Femur (tissue), 1 donor: ENCODE measurements around the gene VGF.

Experiments
- DNase-seq: peaks from one replicate; pipeline ENCODE4 v3.0.0-alpha.2; 2017

Gene VGF

DNA sequence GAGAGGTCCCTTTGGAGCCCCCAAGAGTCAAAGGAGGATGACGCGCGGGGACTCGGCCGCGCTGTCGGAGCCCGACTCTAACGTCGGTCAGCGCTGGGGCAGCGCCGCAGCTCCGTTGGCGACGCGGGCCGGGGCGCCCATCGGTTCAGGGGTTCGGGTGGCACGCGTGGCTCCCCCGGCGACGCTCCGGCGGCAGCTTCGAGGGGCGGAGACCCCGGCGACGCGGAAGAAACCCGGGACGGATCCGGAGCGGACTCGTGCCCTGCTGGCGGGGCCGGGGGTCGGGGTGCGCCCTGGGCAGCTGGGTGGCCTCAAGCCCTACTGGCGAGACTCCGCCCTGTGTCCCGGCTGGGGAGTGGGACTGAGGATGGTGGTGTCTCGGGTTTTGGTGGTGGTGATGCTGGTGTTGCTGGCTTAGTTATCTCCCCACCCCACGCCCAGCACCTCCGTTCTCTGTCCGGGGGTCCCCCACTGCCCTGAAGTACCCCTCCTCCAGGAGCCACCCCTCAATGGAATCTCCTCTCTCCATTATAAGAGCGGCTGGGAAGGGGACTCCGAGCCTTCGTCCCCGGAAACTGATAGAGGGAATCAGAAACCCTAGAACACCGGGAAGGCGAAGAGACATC, 14.9 kb upstream of the VGF start, which contains the start of gene NAT16:
Gene NAT16 (minus strand): TSS at position 164 of the 626 bp plus-strand sequence. CDS start 5,486 bp downstream, outside the sequence.
- no peak for DNase-seq

DNA sequence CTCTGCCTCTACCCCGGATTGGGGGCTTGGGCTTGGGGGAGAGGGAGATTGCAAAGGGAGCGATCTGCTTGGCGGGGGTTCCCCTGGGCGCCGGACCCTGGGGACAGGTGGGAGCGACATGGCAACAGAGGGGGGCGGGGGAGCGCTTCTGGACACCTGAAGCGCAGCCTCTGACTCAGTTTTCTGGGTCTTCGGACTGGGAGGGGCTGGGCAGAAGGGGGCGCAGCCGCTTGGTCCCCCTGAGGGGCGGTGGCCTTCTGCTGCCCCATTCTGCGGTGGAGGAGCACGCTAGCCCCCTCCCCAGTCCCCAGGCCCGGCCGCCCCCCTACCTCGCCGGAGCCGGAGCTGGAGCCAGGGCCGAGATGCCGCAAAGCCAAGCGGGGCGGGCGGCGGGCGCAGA, 14.3 kb upstream of the VGF start:
- no peak for DNase-seq

DNA sequence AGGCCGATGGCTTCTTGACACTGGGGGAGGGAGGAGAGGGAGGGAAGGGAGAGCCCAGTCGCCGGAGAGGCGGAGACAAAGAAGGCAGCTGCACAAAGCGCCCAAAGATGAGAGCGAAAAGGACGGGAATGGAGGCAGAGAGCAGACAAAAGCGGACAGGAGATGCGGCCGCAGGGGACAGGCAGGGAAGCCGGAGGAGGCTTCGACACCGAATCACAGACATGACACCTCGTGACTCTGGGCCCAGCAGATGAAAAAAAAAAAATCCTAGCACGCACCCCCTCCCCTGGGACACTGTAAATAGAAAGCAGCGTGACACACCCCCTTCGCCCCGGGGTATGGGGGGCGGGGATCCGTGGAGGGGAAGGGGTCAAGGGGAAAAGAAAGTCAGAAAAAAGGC, 13.7 kb upstream of the VGF start:
- DNase-seq: no peak

DNA sequence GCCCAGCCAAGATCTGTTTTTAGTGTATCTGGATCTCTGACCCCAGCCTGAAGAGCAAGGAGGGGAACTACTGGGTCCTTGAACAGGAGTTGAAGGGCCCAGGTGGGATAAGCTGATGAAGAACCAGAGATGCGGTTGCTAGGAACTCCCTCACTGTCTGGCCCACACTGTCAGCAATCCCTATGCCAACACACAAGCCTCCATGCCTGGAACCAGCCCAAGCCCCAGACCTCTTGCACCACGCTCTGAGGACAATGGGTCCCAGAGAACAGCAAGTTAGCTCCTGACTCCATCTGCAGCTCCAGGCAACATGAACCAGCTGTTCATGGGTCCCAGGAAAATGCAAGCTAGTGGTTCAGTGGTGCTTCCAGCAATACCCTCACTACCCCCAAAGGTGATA, 12.3 kb upstream of the VGF start:
- DNase-seq: no peak

DNA sequence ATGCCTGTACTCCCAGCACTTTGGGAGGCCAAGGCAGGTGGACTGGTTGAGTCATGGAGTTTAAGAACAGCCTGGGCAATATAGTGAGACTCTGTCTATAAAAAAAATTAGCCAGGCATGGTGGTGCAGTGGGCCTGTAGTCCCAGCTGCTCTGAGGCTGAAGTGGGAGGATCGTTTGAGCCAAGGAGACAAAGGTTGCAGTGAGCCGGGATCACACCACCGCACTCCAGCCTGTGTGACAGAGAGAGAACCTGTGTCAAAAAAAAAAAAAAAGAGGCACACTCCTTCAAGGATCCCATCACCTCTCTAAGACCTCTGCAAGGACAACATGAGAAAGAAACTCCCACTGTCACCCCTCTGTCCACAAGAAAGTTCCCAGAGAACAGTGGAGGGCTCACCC, 10.3 kb upstream of the VGF start:
- DNase-seq: no peak

DNA sequence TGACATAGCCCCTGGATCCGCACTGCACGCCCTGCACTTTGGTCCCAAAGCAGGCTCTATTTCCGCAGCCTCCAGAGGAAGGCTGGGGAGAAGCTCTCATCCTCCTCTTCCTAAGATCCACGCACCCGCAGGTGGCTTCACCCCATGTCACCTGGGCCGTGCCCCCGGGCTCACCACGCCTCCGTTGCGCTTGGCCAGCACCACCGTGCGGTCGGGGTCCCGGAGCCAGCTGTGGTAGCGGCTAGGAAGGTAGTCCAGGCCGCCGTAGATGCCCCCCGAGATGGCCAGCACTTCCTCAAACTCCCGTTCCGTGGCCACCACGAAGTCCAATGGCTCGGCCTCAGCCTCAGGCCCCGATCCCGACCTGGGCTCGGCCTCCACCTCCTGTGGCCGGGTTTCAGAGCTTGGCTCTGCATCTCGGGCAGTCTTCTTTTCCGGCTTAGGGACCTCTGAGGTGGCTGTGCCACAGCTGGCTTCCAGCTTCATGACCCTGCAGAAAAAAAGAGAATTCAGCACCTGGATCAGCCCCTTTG, 9.0 kb upstream of the VGF start:
- no peak for DNase-seq

DNA sequence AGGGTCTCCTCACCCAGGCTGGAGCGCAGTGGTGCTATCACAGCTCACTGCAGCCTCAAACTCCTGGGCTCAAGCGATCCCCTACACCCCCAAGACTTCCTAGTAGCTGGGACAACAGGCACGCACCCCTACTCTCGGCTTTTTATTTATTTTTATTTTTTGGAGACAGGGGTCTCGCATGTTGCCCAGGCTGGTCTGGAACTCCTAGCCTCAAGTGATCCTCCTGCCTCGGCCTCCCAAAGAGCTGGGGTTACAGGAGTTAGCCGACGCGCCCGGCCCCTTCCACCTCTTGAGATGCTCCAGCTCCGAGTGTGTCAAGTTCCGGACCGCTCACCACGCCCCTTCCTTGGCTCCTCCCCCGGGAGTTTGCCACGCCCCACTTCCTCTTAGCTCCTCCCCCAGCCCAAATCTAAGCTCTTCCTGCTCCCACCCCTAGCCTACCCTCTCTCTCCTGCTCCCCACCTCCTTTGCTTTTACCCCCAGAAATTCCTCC, 8.4 kb upstream of the VGF start:
- no peak for DNase-seq

DNA sequence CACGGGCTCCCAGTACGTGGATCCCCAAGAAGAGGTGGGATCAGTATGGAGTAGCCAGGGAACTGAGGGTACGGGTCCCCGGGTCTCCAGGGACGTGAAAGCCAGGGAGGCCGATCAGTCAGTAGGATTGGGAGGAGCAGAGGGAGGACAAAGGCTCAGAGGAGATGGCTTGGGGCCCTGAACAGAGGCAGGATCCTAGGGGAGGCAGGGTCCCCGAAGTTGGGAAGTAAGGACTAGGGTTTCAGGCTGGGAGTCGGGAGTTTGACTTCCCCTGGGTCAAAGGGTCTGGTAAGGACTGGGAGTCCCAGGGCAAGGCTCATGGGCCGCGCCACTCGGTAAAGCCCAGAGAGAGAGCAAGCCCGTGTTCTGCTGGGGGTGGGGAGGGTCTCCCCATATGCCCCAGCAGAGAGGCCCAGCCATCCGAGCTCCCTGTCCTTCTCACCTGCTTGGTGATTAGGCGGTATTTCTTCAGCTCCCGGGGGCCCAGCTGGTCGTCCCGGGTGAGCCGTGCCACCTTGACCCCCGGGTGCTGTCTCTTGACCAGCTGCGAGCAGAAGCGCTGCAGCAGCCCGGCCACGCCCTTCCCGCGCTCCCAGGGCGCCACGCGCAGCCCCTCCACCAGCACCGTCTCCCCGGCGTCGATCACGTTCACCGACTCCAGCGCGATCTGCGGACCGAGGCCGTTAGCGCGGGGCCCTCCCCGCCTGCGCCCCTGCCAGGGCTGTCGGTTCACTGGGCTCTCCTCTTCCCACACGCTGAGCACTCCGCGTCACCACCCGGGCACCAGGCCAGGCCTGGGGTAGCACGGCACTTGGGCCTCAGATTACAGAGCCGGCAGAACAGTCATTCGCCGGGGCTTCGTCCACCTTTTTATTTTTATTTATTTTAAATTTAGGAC, 7.7 kb upstream of the VGF start:
- DNase-seq: peak; percentile 80

DNA sequence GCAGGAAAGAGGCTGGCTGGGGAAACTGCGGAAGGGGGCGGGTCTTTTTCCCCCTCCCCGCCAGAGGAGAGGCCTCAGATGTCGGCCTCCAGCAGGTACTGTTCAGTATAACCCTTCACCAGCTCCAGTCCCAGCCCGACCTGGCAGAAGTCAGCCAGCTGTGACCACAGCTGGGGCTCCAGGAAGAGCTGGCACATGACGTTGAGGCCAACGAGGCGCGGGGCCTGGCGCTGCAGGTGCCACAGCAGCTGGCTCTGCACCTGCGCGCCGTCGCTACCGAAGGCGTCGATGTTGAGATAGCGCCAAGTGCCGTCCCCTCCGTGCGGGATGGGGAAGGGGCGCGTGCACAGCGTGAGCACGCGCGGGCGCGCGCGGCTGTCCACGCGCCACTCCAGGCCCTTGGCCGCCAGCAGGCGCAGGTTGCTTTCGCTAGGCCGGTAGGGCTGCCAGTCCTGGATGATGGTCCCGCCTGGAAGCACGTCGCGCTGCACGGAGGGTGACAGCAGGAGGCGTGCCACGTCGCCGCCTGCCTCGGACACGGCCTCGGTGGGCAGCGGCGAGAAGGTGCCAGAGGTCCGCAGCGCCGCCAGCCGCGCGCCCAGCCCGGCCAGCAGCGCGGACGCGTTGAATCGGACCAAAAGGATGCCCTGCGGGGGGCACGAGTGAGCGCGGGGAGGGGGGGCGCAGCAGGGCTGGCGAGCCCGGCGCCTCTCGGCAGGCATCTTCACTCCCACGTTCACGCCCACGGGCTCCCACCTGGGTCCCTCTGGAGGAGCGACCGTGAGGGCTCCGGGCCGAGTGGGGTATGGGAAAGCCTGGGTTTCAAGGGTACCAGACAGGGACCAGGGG, 6.9 kb upstream of the VGF start:
- DNase-seq: no peak

DNA sequence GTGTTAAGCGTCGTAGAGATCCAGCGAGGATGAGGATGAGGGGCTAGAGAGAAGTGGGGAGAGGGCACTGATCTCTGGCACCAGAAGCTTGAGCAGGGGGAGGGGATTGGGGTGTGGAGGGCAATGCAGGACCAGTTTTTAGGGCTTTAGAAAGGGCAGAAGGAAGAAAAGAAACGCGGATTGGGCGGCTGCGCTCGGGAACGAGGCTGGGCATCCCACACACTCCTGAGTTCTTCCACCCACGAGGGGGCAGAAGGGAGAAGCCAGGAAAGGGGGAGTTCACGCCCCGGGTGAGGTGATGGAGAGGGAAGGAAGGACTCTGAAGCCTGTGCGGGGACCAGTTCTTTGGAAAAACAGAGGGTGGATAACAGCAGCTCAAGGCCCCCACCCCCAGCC, 6.1 kb upstream of the VGF start:
- DNase-seq: no peak

DNA sequence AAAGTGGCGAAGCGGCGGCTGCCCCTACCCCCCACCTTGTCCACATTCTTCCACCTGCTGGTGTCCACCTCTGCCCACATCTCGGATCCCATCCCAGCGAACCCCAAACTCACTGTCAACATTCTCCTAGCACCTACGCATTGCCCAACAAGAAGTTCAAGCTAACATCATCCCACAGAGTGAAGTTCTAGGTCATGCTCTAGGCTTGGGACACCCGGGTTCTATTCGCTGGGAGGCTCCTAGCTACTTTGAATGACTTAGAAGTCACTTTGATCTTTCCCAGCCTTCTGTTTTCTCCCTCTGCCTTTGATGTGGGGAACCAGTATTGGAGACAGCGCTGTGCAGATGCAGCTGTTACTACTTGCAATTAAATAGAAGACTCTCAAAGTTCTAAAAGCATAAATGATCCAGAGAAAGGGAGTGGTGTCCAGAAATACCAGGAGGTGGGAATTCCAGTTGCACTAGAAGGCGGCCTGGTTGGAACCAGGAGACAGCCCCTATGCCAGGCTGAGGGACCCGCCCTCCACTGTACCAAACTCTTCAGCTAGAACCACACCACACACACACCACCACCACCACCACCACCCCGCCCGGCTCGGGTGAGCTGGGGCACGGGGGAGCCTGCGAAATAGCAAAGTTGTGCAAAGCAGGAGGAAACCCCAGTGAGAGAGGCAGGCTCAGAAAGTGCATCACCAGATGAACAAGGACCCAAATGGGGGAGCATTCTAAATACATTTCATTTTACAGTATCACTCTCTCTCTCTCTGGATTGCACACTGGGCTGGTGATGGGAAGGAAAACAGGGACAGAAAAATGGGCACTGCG, 5.5 kb upstream of the VGF start:
- no peak for DNase-seq

DNA sequence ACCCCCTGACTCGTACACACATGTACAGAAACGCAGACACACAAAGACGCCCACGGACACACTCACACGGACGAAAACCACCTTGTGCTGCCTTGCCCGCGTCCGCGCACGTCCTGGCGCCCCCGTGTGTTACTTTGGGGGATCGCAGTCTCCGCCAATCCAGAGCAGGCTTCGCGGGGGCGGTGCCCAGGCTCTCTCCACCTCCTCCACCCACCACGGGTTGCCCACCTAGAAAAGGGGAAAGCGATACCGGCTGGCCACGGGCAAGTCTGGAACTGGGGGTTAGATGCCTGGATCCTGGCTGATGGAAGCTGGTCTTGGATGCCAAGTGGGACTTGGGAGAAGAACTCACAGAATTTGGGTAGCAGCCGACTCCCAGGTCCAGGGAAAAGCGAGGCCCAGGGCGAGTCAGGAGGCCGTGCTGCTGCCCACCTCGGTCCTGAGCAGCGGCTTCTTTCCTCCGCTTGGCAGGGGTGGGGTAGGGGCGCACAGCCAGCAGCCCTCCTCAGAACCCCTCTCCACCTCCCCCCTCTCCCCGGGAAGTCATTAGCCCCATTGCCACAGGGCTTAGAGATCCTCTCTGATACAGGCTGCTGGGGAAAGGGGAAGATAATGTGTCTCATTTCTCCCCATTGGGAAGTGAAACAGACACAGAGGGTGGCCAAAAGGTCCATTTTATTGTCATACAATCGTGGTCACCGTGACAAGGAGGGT, 4.6 kb upstream of the VGF start:
- peak; percentile 75 for DNase-seq

DNA sequence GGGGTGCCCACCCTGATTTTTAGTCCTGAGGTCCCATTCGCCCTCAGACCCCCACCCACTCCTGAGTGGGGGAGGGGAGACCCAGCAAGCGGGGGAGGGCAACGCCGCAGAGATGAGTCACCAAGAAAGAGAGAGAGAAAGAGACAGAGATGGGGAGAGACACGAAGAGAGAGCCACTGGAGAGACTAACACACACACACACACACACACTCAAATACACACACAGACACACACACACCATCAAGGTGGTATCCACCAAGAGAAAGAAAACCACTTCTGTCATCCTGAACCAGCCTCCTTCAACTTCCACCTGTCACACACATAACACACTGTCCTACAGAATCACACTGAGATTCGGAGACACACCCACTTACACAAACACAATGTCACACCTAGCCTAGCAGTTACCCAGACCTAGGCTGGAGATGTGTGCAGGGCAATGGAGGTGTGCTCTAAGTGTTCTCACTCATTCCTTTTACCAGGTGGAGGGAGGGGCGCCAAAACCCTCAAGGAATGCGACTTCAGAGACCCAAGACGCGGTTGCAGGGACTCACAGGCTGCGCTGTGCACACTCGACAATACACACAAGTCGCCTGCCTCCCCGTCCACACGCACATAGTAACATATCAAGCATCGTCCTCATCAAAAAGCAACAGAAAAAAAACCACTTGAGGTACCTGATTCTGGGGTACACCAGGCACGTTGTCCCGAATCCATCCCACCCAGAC, 3.9 kb upstream of the VGF start:
- no peak for DNase-seq

DNA sequence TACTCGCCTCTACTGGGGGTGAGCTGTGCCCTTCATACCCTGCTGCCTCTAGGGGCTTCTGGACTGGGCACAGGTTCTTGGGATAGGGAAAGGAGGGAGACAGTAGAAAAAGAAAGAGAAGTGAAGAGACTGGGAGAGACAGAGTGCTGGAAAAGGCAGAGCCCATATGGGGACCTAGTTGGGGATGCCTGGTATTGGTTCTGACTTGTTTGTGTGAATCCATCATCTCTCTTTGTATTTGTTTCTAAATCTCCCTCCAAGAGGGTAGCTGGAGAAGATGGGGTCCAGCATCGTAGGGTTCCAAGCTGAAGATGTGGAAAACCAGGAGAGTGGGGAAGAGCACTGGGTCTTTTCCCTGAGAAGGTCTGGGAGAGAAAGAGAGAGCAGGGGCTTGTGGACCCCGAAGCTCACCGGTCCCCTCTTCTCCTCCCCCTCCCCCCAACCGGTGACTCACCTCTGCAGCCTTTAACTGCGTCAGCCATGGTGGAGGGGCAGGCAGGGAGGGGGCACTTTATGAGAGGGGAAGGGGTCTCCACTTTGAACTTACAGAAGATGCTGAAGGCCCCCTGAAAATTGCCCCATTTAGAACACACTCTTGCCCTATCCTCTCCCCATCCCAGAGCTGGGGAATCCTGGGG, 3.2 kb upstream of the VGF start:
- no peak for DNase-seq

DNA sequence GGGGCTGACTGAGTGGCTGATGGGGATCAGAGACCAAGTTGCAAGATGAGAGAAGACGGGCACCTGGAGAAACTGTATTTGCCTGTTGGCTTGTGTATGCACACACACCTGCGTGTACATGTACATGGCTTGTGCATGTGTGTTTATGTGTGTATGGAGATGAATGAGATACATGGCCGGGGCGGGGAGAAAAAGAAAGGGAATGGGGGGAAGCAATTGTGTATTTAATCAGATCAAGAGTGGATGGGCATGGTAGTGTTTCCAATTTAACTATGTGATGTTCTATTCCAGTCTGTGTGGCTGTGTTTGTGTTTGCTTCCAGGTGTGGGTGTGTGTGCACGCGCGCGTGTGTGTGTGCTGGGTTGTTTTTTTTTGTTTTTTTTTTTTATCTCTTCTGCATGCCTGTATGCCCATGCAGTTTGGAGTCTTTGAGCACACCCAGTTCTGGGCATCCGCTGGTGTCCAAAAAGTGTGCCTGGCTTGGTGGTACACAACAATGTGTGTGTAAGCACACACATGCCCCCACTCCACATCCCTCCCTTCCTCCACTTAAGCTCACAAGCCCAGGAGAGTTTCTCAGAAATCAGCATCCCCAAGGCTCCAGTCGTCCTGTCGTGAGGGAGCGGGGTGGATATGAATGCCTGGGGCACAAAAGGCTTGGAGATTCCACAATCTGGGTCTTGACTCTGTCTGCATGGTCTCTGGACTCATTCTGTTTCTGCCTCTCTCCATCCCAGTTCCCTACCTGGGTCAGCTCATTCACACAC, 2.5 kb upstream of the VGF start:
- DNase-seq: no peak

DNA sequence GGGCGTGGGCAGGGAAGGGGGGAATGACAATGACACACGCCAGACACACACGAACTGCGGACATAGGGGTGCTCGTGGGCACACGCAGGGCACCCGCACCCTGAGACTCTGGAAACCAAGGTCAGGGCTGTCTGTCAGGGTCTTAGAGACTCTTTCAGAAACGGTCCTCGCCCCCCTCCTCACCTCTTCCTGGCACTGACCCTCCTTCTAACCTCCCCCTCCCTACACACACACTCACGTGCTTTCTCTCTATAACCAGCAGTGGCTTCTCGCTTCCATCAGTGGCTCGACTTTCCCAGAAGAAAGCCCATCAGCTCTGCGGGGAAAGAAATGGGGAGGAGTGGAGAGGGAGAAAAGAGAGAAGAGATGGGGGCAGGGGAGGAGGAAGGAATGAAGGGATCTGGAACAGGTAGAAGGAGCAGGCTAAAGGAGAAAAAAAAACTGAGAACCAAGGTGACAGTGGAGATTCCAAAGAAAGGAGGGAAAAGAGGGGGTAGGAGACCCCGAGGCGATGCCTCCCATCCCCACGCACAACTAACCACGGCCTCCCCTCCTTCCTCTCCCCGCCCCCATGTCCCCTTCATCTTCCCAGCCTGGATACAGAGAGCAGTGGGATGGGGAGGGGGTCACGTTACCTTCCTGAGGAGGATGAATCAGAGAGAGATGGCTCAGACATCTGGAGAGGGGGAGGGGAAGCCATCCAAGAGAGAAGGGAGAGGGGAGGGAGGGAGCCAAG, 1.7 kb upstream of the VGF start:
- no peak for DNase-seq

DNA sequence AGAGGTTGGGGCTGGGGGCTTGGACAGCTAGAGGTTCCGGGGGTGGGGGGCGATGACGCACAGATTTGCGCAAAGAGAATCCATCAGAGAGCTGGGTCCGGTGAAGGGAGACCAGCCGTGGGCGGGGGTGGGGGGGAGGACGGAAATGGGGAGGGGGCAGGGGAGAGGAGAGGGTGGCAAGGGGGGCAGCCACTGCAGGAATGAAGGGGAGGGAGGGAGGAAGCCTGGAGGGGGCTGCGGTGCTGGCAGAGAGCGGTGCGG, 1.2 kb upstream of the VGF start:
- no peak for DNase-seq

DNA sequence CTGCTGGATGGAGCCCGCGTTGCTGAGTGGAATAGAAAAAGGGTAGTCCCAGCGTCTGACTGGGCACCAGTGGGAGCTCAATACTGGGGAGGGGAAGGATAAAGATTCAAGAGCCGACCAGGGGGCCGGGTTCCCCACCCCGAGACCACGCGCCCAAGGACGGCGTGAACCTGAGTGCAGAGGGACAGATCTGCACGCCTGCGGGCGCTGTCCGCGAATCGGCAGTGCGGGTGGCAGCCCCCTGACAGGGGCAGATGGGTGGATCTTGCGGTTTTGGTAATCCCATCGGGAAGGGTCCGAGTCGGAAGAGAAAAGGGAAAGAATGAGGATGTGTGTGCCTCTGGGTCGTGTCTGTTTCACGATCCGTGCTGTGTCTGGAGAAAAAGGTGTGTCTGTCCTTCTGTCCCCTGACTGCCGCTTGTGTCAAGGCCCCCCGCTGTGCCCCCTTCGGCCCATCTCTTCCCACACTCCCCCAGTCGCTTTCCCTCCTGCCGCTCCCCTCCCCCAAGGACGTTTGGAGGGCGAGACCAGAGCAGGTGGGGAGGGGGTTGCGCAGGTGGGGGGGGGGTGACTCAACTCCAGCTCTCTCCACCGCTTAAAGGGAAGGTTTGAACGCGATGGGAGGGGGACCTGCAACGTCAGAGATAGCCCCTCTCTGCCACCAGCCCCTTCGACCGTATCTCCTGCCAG, 734 bp upstream of the VGF start:
- DNase-seq: no peak
